PFSK-1 (cell line): Measurements from ENCODE around the gene IFI35.

Experiments used
- FOXP2 ChIP-seq: optimal IDR thresholded peaks from 2 replicates; pipeline ENCODE3; 2011; ENCODE audit warnings: borderline replicate concordance, control low read depth, inconsistent platforms; ENCODE audit not compliant: insufficient read depth; ENCODE audit errors: extremely low read length, extremely low read depth
- POLR2AphosphoS5 ChIP-seq: IDR thresholded peaks from 2 replicates; pipeline ENCODE4 v1.6.1; 2012; ENCODE audit warnings: low read depth, mild to moderate bottlenecking, control low read depth, low read length, moderate library complexity
- REST ChIP-seq, 2 experiments: IDR thresholded peaks; 2 replicates each; pipeline versions ENCODE4 v1.6.1 to v1.8.0; 2011 to 2012; ENCODE audit warnings: low read depth in 2 of 2, low read length in 2 of 2, control low read depth in 1 of 2, inconsistent platforms in 1 of 2, mild to moderate bottlenecking in 1 of 2, moderate library complexity in 1 of 2; ENCODE audit not compliant: insufficient read depth in 1 of 2
- SIN3A ChIP-seq: IDR thresholded peaks from 2 replicates; pipeline ENCODE4 v1.6.1; 2012; ENCODE audit warnings: mild to moderate bottlenecking, low read length, moderate library complexity, borderline replicate concordance; ENCODE audit not compliant: insufficient read depth
- TAF1 ChIP-seq: IDR thresholded peaks from 2 replicates; pipeline ENCODE4 v1.6.1; 2012; ENCODE audit warnings: low read length, control low read depth, borderline replicate concordance; ENCODE audit not compliant: insufficient read depth

The IFI35 gene

GRCh38 chr17:42999003-42999525 lies 7.5 kb upstream of the IFI35 start:
- TF ChIP-seq SIN3A: no peak
- no peak; the same call in none of the 2 replicates for TF ChIP-seq POLR2AphosphoS5
- no peak for TF ChIP-seq TAF1
- no peak for TF ChIP-seq REST (IDR thresholded peaks at IDR 0.05; ENCODE audit: insufficient read depth in 1 of 2, low read depth in 2 of 2, low read length in 2 of 2)
- TF ChIP-seq FOXP2: no peak

- no peak for TF ChIP-seq TAF1
- no peak; the same call in none of the 2 replicates for TF ChIP-seq POLR2AphosphoS5
- TF ChIP-seq REST (IDR thresholded peaks at IDR 0.05; ENCODE audit: insufficient read depth in 1 of 2, low read depth in 2 of 2, low read length in 2 of 2): no peak
- TF ChIP-seq FOXP2: no peak
- TF ChIP-seq SIN3A: no peak; the same call in 1 of the 2 replicates
These were observed 2.9 kb upstream of the IFI35 start for GRCh38 chr17:43003542-43004172.

GRCh38 chr17:43010667-43011308 lies 4.2 kb downstream of the IFI35 start:
- TF ChIP-seq REST (IDR thresholded peaks at IDR 0.05; ENCODE audit: insufficient read depth in 1 of 2, low read depth in 2 of 2, low read length in 2 of 2): no peak
- no peak for TF ChIP-seq FOXP2
- TF ChIP-seq POLR2AphosphoS5: no peak
- TF ChIP-seq TAF1: no peak
- TF ChIP-seq SIN3A: no peak

GRCh38 chr17:43011728-43012472 lies 5.3 kb downstream of the IFI35 start:
- no peak for TF ChIP-seq TAF1
- no peak for TF ChIP-seq SIN3A
- no peak for TF ChIP-seq FOXP2
- no peak for TF ChIP-seq REST (IDR thresholded peaks at IDR 0.05; ENCODE audit: insufficient read depth in 1 of 2, low read depth in 2 of 2, low read length in 2 of 2)
- no peak for TF ChIP-seq POLR2AphosphoS5
